ENCODE measurements around the gene ISY1.
"Not testable (repeated sequence)": the region's sequence is repeated elsewhere in the genome, so short reads cannot be mapped to it uniquely, and the experiment has no call there.

ISY1 gene

DNA sequence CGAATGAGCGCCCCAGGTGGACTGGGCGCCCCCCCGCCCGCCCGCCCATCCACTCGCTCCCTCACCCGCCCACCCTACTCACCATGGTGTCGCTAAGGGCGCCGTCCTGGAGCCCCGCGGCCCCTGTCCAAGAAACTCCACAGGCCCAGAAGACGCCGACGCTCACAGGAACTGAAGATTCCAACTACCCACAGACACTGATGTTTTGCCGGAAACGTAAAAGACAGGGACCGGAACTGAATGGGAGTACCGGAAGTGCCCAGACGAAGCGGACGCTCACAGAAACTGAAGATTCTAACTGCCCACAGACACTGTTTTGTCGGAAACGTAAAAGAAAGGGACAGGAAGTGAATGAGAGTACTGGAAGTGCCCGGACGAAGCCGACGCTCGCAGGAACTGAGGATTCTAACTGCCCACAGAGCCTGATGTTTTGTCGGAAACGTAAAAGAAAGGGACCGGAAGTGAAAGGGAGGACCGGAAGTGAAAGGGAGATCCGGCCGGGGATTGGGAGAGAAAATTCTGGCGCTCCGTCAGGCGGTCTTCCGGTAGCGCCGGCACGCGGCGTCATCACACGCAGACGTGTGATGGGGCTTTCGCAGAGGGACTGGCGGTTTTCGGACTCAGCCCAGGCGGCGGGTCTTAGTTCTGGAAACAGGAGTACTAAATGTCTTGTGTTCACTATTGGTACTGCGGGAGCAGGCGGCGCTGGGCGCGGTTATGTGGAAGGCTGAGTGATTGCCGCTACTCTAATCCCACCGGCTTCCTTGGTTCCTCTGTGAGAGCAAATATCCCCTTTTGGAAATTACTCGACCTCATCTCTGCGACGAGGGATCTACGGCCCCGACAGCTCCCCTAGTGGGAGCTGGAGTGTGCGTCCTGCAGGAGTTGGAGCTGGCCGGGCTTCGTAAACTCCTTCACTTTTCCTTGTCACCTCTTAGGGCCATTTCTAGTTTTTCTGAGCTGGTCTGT lies at the start of gene ISY1:
ISY1 (minus strand) TSS at position 173 of the 969 bp plus-strand sequence; CDS start at position 85, 88 bp downstream.
- peak; percentile 93 for ATAC-seq
- Mint-ChIP-seq H3K4me1 (peaks cover 35% of the 10 kb centered on the region), H3K27ac (peak within 1 kb of the TSS; percentile 95), H3K9me3 (no peaks in the 10 kb centered on the region), H3K36me3 (peaks cover 30% of the 10 kb centered on the region), H3K27me3 (no peaks in the 10 kb centered on the region), H3K4me3 (peak within 1 kb of the TSS; percentile 86)

DNA sequence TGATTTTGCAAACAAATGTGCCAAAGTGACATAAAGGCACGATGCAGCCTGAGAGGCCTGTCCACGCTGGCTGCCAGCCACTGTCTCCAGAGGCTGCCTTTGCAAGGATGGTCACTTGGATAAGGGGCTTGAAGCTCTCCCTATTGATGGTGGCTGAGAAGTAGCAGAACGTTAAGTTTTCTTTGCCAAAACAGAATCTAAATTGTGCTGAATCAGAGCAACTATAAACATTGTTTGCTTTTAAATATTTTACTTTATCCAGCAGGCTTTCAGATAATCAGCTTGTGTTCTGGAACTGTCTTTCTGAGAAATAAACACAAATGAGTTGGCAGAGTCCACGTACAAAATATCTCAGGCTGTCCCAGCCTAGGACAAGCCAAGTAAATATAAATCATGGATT lies 46.6 kb upstream of the ISY1 start:
- Mint-ChIP-seq H3K9me3 (no peaks in the 10 kb centered on the region), H3K4me3 (no peak overlapping the region), H3K27ac (no peak overlapping the region), H3K4me1 (no peaks in the 10 kb centered on the region), H3K36me3 (no peaks in the 10 kb centered on the region), H3K27me3 (peaks cover 23% of the 10 kb centered on the region)
- ATAC-seq, result no peak

DNA sequence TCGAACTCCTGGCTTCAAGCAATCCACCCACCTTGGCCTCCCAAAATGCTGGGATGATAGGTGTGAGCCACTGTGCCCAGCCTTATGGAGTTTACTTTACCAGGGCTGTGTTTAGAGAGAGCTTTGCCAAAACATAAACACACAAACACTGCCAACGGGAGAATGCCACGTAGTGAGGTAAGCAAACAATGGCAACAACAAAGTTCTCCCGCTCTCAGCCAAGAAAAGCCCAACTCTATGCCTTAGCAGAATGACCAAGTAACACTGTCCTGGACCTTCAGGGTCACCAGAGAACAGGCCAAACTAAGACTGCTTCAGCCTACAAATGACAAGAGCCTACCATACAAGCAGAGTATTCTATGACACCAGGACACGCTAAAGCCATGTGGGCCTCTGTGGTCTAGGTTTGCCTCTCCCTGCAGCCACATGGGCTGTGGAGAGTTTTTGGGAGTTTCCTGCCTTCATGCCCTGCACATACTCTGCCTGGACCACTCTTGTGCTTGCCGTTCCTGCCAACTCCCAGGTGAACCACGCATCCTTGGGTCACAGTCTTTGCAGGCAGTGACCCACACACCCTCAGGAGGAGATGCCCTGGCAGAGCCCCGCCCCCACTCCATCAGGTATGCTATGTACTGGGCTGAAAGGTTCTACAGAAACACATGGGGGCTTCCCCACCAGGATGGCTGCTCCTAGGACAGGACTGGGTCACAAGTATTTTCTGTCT lies 44.4 kb upstream of the ISY1 start:
- no peaks in the 10 kb centered on the region for H3K4me1 Mint-ChIP-seq
- H3K9me3 Mint-ChIP-seq, result no peaks in the 10 kb centered on the region
- H3K27me3 Mint-ChIP-seq, result peaks cover 5% of the 10 kb centered on the region
- H3K4me3 Mint-ChIP-seq, result no peak overlapping the region
- H3K27ac Mint-ChIP-seq, result no peak overlapping the region
- no peak for ATAC-seq
- no peaks in the 10 kb centered on the region for H3K36me3 Mint-ChIP-seq

DNA sequence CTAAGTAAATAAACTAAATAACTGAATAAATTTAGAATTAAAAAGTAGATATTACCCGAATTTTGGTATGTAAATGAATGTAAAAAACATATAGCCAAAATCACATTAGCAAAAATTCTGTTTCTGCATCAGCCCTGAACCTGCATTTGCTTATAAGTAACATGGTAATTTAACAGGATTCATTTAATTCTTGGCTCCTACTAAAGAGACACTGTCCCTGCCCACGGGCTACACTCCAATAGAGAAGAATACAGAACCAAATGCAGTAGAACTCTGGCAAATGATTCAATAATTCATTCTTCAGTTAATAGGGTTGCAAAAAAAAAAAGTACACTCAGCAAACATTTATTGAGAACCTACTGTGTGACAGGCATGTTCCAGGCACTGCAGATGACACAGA lies 43.6 kb upstream of the ISY1 start:
- Mint-ChIP-seq H3K9me3 (no peaks in the 10 kb centered on the region), H3K4me3 (no peak overlapping the region), H3K27ac (no peak overlapping the region), H3K36me3 (no peaks in the 10 kb centered on the region), H3K27me3 (no peaks in the 10 kb centered on the region), H3K4me1 (no peaks in the 10 kb centered on the region)
- ATAC-seq, result no peak

DNA sequence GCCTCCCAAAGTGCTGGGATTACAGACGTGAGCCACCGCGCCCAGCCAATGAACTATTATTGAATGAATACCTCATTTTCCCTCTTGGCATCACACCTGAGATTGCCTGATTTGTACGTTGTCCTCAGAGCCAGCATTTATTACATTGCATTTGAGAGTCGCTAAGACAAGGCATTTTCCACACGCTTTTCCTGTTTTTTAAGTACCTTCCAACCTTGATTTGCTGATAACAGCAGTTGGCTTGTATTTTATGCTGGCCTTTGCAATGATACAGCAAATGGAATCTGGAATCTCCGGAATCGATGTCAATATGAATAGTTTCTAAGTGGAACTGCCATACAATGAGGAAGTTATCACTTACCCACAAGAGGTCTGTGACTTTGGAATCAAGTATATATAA lies 38.5 kb upstream of the ISY1 start:
- Mint-ChIP-seq H3K4me3 (no peak overlapping the region), H3K27me3 (no peaks in the 10 kb centered on the region), H3K9me3 (no peaks in the 10 kb centered on the region), H3K4me1 (peaks cover 19% of the 10 kb centered on the region), H3K27ac (no peak overlapping the region), H3K36me3 (no peaks in the 10 kb centered on the region)
- no peak for ATAC-seq

DNA sequence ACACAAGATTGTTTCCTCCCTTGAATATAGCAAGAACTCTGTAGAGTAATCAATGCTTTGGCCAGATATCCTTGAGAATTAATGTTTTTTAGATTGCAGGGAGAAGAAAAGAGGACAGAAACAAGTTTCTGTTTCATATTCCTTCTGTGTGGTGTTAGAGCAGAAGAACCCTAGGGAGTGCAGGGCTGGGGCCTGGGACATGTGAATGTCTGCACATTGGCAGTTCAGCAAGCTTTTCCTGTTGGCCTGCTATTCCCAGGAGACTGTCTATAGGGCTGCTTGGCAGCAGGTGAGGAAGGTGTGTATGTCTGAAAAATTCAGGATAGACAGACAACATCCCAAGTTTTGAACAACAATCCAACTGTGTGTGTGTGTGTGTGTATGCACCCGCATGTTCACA lies 36.5 kb upstream of the ISY1 start:
- Mint-ChIP-seq H3K27me3 (no peaks in the 10 kb centered on the region), H3K9me3 (no peaks in the 10 kb centered on the region), H3K4me1 (peaks cover 19% of the 10 kb centered on the region), H3K27ac (no peak overlapping the region), H3K4me3 (no peak overlapping the region), H3K36me3 (no peaks in the 10 kb centered on the region)
- no peak for ATAC-seq

DNA sequence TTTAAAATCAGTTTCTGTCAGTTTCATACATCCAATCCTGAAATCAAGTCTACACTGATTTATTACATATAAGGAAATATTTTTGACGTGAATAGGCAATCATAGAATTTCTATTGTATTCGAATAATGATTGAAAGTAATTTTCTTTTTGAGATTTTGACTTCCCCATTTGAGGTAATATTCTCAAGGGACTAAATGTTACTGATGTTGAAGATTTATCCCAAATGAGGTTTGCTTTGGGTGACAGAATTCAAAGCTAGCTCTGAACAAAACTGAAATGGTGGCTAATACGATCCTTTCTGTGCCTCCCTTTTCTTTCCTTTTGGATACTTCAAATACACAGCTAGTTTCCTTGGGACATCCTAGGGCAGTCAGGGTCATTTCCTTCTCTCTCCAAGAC lies 35.7 kb upstream of the ISY1 start:
- Mint-ChIP-seq H3K27ac (no peak overlapping the region), H3K27me3 (no peaks in the 10 kb centered on the region), H3K4me3 (no peak overlapping the region), H3K4me1 (peaks cover 19% of the 10 kb centered on the region), H3K36me3 (no peaks in the 10 kb centered on the region), H3K9me3 (no peaks in the 10 kb centered on the region)
- ATAC-seq, result no peak

DNA sequence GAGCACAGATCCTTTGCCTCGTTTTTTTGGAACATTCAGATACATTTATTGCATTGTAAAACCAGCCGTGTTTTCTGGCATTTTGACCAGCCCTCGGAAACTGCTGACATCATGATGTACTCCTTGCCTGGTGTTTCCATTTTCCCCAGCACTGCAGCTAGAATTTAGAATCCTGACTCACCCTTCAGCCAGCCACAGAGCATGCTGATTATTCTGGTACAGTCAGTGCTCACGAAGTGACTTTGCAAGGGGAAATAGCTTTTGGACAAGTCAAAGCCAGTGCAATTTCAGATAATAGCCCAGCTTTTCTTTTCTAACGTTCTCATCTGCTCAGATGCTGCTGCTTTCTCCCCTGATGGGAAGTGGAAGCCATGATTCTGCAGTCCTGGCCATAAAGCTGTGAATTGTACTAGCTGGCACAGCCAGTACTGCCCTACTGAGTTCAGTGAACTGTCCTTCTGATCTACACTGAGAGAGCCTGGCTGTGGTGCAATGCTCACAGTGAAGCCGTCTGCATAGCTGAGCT lies 34.9 kb upstream of the ISY1 start:
- Mint-ChIP-seq H3K27me3 (no peaks in the 10 kb centered on the region), H3K4me1 (peaks cover 19% of the 10 kb centered on the region), H3K9me3 (no peaks in the 10 kb centered on the region), H3K27ac (no peak overlapping the region), H3K36me3 (no peaks in the 10 kb centered on the region), H3K4me3 (no peak overlapping the region)
- ATAC-seq, result no peak

DNA sequence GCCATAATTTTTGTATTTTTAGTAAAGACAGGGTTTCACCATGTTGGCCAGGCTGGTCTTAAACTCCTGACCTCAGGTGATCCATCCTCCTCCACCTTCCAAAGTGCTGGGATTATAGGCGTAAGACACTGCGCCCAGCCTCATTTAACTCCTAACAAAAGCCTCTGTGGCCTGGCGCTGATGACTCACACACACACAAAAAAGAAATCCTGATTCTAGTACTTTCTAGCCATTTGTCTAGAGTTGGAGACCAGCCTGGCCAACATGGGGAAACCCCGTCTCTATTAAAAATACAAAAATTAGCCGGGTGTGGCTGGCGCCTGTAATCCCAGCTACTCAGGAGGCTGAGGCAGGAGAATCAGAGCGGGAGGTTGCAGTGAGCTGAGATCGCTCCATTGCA lies 28.9 kb upstream of the ISY1 start:
- H3K27ac Mint-ChIP-seq, ATAC-seq, H3K27me3 Mint-ChIP-seq: not testable (repeated sequence)

DNA sequence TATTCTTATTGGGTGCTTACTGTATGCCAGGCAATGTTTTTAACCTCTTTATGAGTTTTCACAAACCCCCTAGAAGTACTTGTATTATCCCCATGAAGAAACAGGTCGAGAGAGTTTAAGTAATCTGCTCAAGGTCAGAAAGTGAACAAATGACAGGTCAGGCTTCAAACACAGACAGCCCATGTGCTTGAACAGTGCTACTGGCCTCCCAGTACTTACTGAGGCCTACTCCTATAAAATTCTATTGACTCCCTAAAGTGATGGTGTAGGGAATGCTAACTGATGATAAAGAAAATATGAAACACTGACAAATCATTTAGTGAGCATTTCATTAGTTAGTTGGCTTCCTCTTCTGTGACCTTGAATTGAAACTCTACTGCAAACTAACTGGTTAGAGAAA lies 27.0 kb upstream of the ISY1 start:
- H3K27ac Mint-ChIP-seq, result peak overlapping the region; percentile 81

More for the DNA sequence above, 28.9 kb upstream of the ISY1 start:
- not testable (repeated sequence) for H3K4me1 Mint-ChIP-seq, H3K36me3 Mint-ChIP-seq, H3K9me3 Mint-ChIP-seq, H3K4me3 Mint-ChIP-seq

DNA sequence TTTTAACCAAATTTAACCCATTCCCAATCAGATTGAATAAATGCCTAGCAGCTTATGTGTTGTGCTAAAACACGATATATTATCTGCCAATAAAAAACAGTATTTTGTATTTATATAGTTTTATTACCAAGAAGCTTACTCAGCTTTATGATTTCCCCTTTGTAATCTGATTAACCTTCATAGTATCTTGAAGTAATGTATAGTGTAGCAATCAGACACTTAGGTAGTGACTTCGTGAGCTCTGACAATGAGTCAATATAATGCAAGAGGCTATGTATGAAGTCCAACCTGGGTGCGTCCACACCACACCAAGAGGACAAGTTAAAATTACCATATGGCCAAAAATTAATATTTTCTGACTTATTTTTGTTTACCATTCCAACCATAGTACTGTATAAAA lies 24.9 kb upstream of the ISY1 start:
- Mint-ChIP-seq H3K4me3 (no peak overlapping the region), H3K9me3 (no peaks in the 10 kb centered on the region)
- no peak for ATAC-seq

More for the DNA sequence above, 27.0 kb upstream of the ISY1 start:
- H3K4me1 Mint-ChIP-seq, result peaks cover 13% of the 10 kb centered on the region
- H3K4me3 Mint-ChIP-seq, result peak overlapping the region; percentile 18
- no peaks in the 10 kb centered on the region for H3K9me3 Mint-ChIP-seq
- H3K36me3 Mint-ChIP-seq, result peaks cover 11% of the 10 kb centered on the region
- ATAC-seq, result no peak
- H3K27me3 Mint-ChIP-seq, result no peaks in the 10 kb centered on the region

DNA sequence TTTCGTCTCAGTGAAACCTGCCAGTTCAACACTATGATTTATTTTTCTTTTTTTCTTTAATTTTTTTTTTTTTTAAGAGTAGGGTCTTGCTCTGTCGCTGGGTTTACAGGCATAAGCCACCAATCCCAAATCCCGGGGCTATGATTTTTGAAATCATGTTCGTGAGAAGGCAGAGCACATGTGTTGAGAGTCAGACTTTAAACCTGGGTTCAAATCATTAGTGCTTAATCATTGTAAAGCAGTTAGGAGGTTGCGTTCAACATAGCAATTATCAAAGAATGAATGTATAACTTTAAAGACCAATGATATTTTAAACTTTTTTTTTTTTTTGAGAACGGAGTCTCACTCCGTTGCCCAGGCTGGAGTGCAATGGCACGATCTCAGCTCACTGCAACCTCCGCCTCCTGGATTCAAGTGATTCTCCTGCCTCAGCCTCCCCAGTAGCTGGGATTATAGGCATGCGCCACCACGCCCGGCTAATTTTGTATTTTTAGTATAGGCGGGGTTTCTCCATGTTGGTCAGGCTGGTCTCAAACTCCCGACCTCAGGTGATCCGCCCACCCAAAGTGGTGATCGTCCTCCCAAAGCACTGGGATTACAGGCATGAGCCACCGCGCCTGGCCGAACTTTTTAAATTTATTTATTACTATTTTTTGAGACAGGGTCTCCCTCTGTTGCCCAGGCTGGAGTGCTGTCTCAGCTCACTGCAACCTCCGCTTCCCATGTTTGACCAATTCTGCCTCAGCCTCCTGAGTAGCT lies 24.1 kb upstream of the ISY1 start:
- not testable (repeated sequence) for H3K9me3 Mint-ChIP-seq, H3K27me3 Mint-ChIP-seq, ATAC-seq
- peak overlapping the region; percentile 95 for H3K4me3 Mint-ChIP-seq
- peaks cover 39% of the 10 kb centered on the region for H3K4me1 Mint-ChIP-seq
- peak overlapping the region; percentile 100 for H3K27ac Mint-ChIP-seq
- peaks cover 24% of the 10 kb centered on the region for H3K36me3 Mint-ChIP-seq

More for the DNA sequence above, 24.9 kb upstream of the ISY1 start:
- Mint-ChIP-seq H3K27me3 (no peaks in the 10 kb centered on the region), H3K27ac (no peak overlapping the region), H3K4me1 (peaks cover 31% of the 10 kb centered on the region), H3K36me3 (peaks cover 24% of the 10 kb centered on the region)

DNA sequence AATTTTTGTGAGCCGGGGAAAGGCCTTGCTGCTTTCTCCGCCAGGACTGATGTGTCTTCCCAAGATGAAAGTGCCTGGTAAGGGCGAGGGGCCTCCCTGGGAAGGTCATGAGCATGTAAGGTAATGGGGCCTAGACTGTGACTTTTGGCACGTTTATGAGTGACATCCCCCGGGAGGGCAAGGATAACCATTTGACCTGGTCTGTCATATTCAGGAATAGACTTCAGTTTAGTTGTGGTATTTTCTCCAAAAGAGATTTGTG lies 23.5 kb upstream of the ISY1 start:
- ATAC-seq, result no peak
- Mint-ChIP-seq H3K27ac (peak overlapping the region; percentile 100), H3K9me3 (no peaks in the 10 kb centered on the region), H3K4me3 (peak overlapping the region; percentile 95), H3K4me1 (peaks cover 46% of the 10 kb centered on the region), H3K27me3 (no peaks in the 10 kb centered on the region), H3K36me3 (peaks cover 27% of the 10 kb centered on the region)

DNA sequence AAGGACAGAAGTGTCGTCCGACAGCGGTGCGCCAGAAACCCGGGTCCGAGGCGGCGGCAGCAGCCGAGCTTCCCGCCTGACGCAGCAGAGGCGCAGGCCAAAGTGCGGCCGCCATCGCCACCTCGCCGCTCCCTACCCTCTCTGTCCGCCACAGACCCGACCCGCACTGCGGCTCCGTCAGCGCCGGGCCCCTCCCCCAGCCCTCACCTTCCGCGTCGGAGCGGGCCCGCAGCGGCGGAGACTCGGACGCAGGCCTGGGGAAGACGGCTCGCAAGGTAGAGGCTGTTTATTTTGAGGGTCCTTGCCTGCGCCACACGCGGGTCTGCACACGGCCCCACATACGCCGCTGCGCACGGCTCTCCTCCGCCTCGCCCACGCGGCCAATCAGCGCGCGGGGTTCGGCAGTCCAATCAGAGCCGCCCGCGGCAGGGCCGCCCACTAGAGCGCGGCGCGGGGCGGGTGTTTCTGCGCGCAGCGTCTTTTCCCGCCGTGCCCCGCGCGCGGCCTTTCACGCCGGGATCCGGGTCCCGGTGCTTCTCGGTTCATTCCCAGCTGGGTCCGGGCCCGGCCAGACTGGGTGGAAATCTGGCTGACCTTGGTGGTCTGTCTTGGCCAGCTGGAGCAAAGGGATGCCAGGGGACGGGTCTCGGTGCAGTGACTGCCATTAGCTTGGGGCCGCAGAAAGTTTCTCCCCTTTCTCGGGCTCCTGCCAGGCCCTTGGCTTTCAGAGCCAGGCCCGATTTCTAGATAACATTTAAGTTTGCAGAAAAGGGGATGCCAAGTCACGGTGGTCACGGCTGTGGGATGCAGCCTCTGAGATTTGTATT lies 22.9 kb upstream of the ISY1 start, which contains the start of gene CNBP:
CNBP (minus strand) TSS at position 328 of the 827 bp plus-strand sequence. CDS start 12,139 bp downstream, outside the sequence.
- peaks cover 51% of the 10 kb centered on the region for H3K4me1 Mint-ChIP-seq
- no peaks in the 10 kb centered on the region for H3K27me3 Mint-ChIP-seq
- peak within 1 kb of the TSS; percentile 100 for H3K27ac Mint-ChIP-seq
- H3K9me3 Mint-ChIP-seq, result no peaks in the 10 kb centered on the region
- peak within 1 kb of the TSS; percentile 95 for H3K4me3 Mint-ChIP-seq
- peaks cover 33% of the 10 kb centered on the region for H3K36me3 Mint-ChIP-seq
- ATAC-seq, result peak; percentile 100
